Type B pancreatic cell (in vitro differentiated cells): Measurements from ENCODE around the gene PRDM2. TPM values are rescaled to one million over a fixed set of nuclear protein-coding genes. Genes with fewer than 3 reads are reported as not detected.

Experiments
- DNase-seq: peaks from one replicate; pipeline ENCODE4 v3.0.0; 2021; ENCODE audit warnings: mixed read lengths; ENCODE audit not compliant: unreplicated experiment; ENCODE audit errors: extremely low spot score
- H3K27ac Mint-ChIP-seq: 2 replicates; pipeline ENCODE4 v1.8.0; 2021; ENCODE audit warnings: mild to moderate bottlenecking, mixed read lengths
- H3K27me3 Mint-ChIP-seq: 2 replicates; pipeline ENCODE4 v1.8.0; 2021; ENCODE audit warnings: mixed read lengths
- H3K36me3 Mint-ChIP-seq: 2 replicates; pipeline ENCODE4 v1.8.0; 2021; ENCODE audit warnings: mixed read lengths
- H3K4me1 Mint-ChIP-seq: one replicate; pipeline ENCODE4 v1.8.0; 2021; ENCODE audit warnings: mixed read lengths; ENCODE audit not compliant: unreplicated experiment
- H3K4me3 Mint-ChIP-seq: 2 replicates; pipeline ENCODE4 v1.8.0; 2021; ENCODE audit warnings: mild to moderate bottlenecking, mixed read lengths
- H3K9me3 Mint-ChIP-seq: 2 replicates; pipeline ENCODE4 v1.8.0; 2021; ENCODE audit warnings: mixed read lengths
- CTCF ChIP-seq: fragments of 200-600 bp; sonication (generic); conservative IDR thresholded peaks from 2 replicates; pipeline ENCODE4 v1.5.0; 2021; ENCODE audit warnings: antibody characterized with exemption, mild to moderate bottlenecking
- total RNA-seq: library from RNA; stranded (reverse); gene quantifications from 2 replicates; pipeline ENCODE4 v1.2.1, GENCODE V29; 2021; ENCODE audit warnings: low replicate concordance

Gene PRDM2
- total RNA-seq, 1 donor from 2014 or later = 44.6 TPM

- no peaks in the 10 kb centered on the region for H3K9me3 Mint-ChIP-seq
- TF ChIP-seq CTCF = no peak
- H3K4me3 Mint-ChIP-seq = no peak overlapping the region
- peaks cover 4% of the 10 kb centered on the region for H3K36me3 Mint-ChIP-seq
- no peak overlapping the region for H3K27ac Mint-ChIP-seq
- DNase-seq = no peak
- no peaks in the 10 kb centered on the region for H3K27me3 Mint-ChIP-seq
- H3K4me1 Mint-ChIP-seq = peaks cover 22% of the 10 kb centered on the region
These were observed 23.8 kb downstream of the PRDM2 start for GRCh38 chr1:13723810-13724209.

DNA sequence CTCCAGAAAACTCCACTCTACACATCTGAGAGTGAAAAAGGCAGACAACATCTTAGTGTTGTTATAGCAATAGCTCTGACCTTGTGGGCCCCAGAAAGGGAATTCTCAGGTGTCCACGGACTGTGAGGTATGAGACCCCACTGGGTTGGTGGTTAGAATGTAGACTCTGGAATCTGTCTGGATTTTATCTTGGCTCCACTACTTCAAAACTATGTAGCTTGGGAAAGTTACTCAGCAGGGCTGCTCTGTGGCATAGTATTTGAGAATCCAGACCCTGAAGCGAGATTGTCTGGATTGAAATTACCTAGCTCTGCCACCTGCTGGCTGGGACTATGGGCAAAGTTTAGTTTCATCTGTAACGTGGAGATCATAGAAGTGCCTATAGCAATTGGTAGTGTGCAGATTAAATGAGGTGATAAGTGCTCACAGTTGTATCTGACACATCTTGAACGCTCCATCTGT, 25.8 kb downstream of the PRDM2 start:
- no peak for DNase-seq
- Mint-ChIP-seq H3K36me3 (peaks cover 3% of the 10 kb centered on the region), H3K9me3 (no peaks in the 10 kb centered on the region), H3K27me3 (no peaks in the 10 kb centered on the region), H3K27ac (no peak overlapping the region), H3K4me1 (peaks cover 34% of the 10 kb centered on the region), H3K4me3 (no peak overlapping the region)
- TF ChIP-seq CTCF = peak; percentile 56

GRCh38 chr1:13728091-13728715, 28.2 kb downstream of the PRDM2 start:
- Mint-ChIP-seq H3K9me3 (no peaks in the 10 kb centered on the region), H3K36me3 (peaks cover 10% of the 10 kb centered on the region), H3K27ac (no peak overlapping the region), H3K4me3 (no peak overlapping the region), H3K27me3 (no peaks in the 10 kb centered on the region), H3K4me1 (peaks cover 34% of the 10 kb centered on the region)
- no peak for TF ChIP-seq CTCF
- no peak for DNase-seq

DNA sequence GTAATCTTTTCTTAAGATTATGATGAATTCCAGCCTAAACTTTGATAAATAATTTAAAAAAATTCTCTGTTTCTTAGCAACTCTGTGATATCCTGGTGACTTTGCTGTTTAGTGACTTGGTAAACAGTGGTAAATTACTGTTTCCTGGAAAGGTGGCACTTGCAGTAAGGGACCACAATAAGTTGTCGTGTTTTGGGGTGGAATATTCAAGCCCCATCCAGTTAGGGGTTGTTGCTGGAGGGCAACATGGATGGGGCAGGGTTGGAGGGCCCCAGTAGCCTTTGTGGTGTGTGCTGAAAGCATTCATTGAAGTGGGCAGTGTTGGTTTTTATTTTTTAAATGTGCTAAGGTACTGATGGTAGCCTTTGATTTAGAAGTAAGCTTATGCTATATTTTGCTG, 30.3 kb downstream of the PRDM2 start:
- DNase-seq = no peak
- Mint-ChIP-seq H3K4me1 (peaks cover 34% of the 10 kb centered on the region), H3K36me3 (peaks cover 10% of the 10 kb centered on the region), H3K4me3 (no peak overlapping the region), H3K9me3 (no peaks in the 10 kb centered on the region), H3K27ac (no peak overlapping the region), H3K27me3 (no peaks in the 10 kb centered on the region)
- TF ChIP-seq CTCF = no peak

DNA sequence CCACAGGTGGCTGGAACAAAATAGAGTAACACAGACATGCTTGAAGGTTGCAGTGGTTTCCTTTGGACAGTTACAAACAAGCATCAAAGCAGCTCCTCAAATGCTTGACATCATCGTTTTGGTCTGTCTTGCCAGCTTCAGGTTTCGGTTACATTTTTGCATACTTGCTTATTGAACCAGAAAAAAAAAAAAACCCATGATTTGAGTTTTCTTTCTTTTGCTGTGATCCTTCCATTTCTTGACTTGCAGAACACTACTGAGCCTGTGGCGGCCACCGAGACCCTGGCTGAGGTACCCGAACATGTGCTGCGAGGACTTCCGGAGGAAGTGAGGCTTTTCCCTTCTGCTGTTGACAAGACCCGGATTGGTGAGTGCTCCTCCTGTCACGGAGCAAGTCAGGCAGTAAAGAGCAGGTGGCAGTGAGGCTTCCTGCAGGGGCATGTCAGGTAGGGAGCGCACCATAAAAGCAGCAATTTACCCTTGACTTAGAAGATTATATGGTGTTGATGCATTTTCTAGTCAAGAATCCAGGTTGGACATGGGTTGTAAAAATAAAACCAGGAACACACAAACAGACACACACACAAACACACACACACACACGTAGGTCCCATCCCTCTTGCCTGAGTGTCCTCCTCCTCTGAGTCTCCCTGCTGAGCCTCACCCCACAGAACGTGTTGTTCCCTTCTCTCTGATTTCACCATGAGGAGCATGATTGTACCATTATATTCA, 30.9 kb downstream of the PRDM2 start:
- H3K4me3 Mint-ChIP-seq = no peak overlapping the region
- peaks cover 9% of the 10 kb centered on the region for H3K36me3 Mint-ChIP-seq
- H3K27ac Mint-ChIP-seq = no peak overlapping the region
- DNase-seq = no peak
- no peaks in the 10 kb centered on the region for H3K27me3 Mint-ChIP-seq
- no peaks in the 10 kb centered on the region for H3K9me3 Mint-ChIP-seq
- TF ChIP-seq CTCF = no peak
- H3K4me1 Mint-ChIP-seq = peaks cover 30% of the 10 kb centered on the region
